ENCODE measurements around the gene MRPL18.

The MRPL18 gene

GRCh38 chr6:159760602-159761057 lies 29.6 kb upstream of the MRPL18 start:
- ATAC-seq (replicated peaks) (no peak), DNase-seq (no peak)
- H3K4me1 Mint-ChIP-seq (ENCODE audit: low read depth in 2 of 2) = peaks cover 23 to 27% of the 10 kb centered on the region in 2 donors
- H3K27me3 Mint-ChIP-seq = no peaks in the 10 kb centered on the region
- peak overlapping the region; percentile 94 to 97 for H3K27ac Mint-ChIP-seq
- H3K36me3 Mint-ChIP-seq (ENCODE audit: insufficient read depth) = peaks cover 60% of the 10 kb centered on the region
- peak overlapping the region; percentile 91 to 96 for H3K4me3 Mint-ChIP-seq
- H3K9me3 Mint-ChIP-seq = no peaks in the 10 kb centered on the region

- H3K4me1 Mint-ChIP-seq (ENCODE audit: low read depth in 2 of 2) = peaks cover 23 to 27% of the 10 kb centered on the region in 2 donors
- peak in 1 of 3 experiments; percentile 10 for DNase-seq
- peak overlapping the region; percentile 91 to 96 for H3K4me3 Mint-ChIP-seq
- peaks cover 56% of the 10 kb centered on the region for H3K36me3 Mint-ChIP-seq (ENCODE audit: insufficient read depth)
- H3K9me3 Mint-ChIP-seq = no peaks in the 10 kb centered on the region
- peak overlapping the region; percentile 94 to 97 for H3K27ac Mint-ChIP-seq
- H3K27me3 Mint-ChIP-seq = no peaks in the 10 kb centered on the region
- ATAC-seq (replicated peaks) = no peak
Observed at GRCh38 chr6:159761129-159761872, 29.0 kb upstream of the MRPL18 start.

GRCh38 chr6:159761873-159762680 lies 28.2 kb upstream of the MRPL18 start, which contains the start of gene ACAT2:
TSS of gene ACAT2 (plus strand) at chr6:159762045. CDS start at chr6:159762088, 43 bp downstream.
- H3K27me3 Mint-ChIP-seq = no peaks in the 10 kb centered on the region
- peak; percentile 86 for ATAC-seq (replicated peaks)
- H3K27ac Mint-ChIP-seq = peak within 1 kb of the TSS; percentile 94 to 97
- peaks cover 23 to 27% of the 10 kb centered on the region in 2 donors for H3K4me1 Mint-ChIP-seq (ENCODE audit: low read depth in 2 of 2)
- H3K36me3 Mint-ChIP-seq (ENCODE audit: insufficient read depth) = peaks cover 52% of the 10 kb centered on the region
- no peaks in the 10 kb centered on the region for H3K9me3 Mint-ChIP-seq
- peak within 1 kb of the TSS; percentile 91 to 96 for H3K4me3 Mint-ChIP-seq
- peak; percentile 83 to 86 (median 85) for DNase-seq

- peak overlapping the region; percentile 94 to 97 for H3K27ac Mint-ChIP-seq
- DNase-seq (peak; percentile 41 to 43 (median 42)), ATAC-seq (replicated peaks) (peak; percentile 42)
Observed at GRCh38 chr6:159762681-159763293, 27.5 kb upstream of the MRPL18 start.

GRCh38 chr6:159766906-159767305 lies 23.4 kb upstream of the MRPL18 start:
- Mint-ChIP-seq H3K27me3 (no peaks in the 10 kb centered on the region), H3K9me3 (no peaks in the 10 kb centered on the region), H3K36me3 (ENCODE audit: insufficient read depth) (peaks cover 51% of the 10 kb centered on the region), H3K27ac (peak overlapping the region; percentile 49 to 74), H3K4me1 (ENCODE audit: low read depth in 2 of 2) (peaks cover 7 to 12% of the 10 kb centered on the region in 2 donors), H3K4me3 (no peak overlapping the region)
- ATAC-seq (replicated peaks) (no peak), DNase-seq (no peak)

More at GRCh38 chr6:159762681-159763293, 27.5 kb upstream of the MRPL18 start:
- Mint-ChIP-seq H3K4me3 (peak overlapping the region; percentile 91 to 96), H3K9me3 (no peaks in the 10 kb centered on the region), H3K4me1 (ENCODE audit: low read depth in 2 of 2) (peaks cover 23 to 27% of the 10 kb centered on the region in 2 donors), H3K36me3 (ENCODE audit: insufficient read depth) (peaks cover 49% of the 10 kb centered on the region), H3K27me3 (no peaks in the 10 kb centered on the region)

GRCh38 chr6:159769470-159769869 lies 20.8 kb upstream of the MRPL18 start:
- no peaks in the 10 kb centered on the region for H3K4me1 Mint-ChIP-seq (ENCODE audit: low read depth in 2 of 2)
- H3K9me3 Mint-ChIP-seq = no peaks in the 10 kb centered on the region
- no peak for ATAC-seq (replicated peaks)
- peaks cover 38% of the 10 kb centered on the region for H3K36me3 Mint-ChIP-seq (ENCODE audit: insufficient read depth)
- no peaks in the 10 kb centered on the region for H3K27me3 Mint-ChIP-seq
- H3K27ac Mint-ChIP-seq = no peak overlapping the region
- no peak for DNase-seq
- H3K4me3 Mint-ChIP-seq = no peak overlapping the region

- H3K36me3 Mint-ChIP-seq (ENCODE audit: insufficient read depth) = peaks cover 41% of the 10 kb centered on the region
- H3K4me1 Mint-ChIP-seq (ENCODE audit: low read depth in 2 of 2) = no peaks in the 10 kb centered on the region
- ATAC-seq (replicated peaks) = no peak
- no peaks in the 10 kb centered on the region for H3K9me3 Mint-ChIP-seq
- no peak overlapping the region for H3K4me3 Mint-ChIP-seq
- no peak overlapping the region for H3K27ac Mint-ChIP-seq
- no peaks in the 10 kb centered on the region for H3K27me3 Mint-ChIP-seq
- no peak for DNase-seq
Observed at GRCh38 chr6:159772196-159772595, 18.1 kb upstream of the MRPL18 start.

GRCh38 chr6:159777240-159777904 lies 12.9 kb upstream of the MRPL18 start:
- peaks cover 68% of the 10 kb centered on the region for H3K36me3 Mint-ChIP-seq (ENCODE audit: insufficient read depth)
- ATAC-seq (replicated peaks) = no peak

GRCh38 chr6:159778131-159778530 lies 12.1 kb upstream of the MRPL18 start:
- Mint-ChIP-seq H3K4me1 (ENCODE audit: low read depth in 2 of 2) (peaks cover 9 to 20% of the 10 kb centered on the region in 2 donors), H3K27ac (peak overlapping the region; percentile 37 to 79), H3K27me3 (no peaks in the 10 kb centered on the region), H3K36me3 (ENCODE audit: insufficient read depth) (peaks cover 75% of the 10 kb centered on the region), H3K4me3 (no peak overlapping the region), H3K9me3 (no peaks in the 10 kb centered on the region)
- ATAC-seq (replicated peaks) (no peak), DNase-seq (no peak)

More at GRCh38 chr6:159777240-159777904, 12.9 kb upstream of the MRPL18 start:
- H3K4me3 Mint-ChIP-seq = no peak overlapping the region
- H3K4me1 Mint-ChIP-seq (ENCODE audit: low read depth in 2 of 2) = peaks cover 4 to 13% of the 10 kb centered on the region in 2 donors
- no peaks in the 10 kb centered on the region for H3K27me3 Mint-ChIP-seq
- H3K9me3 Mint-ChIP-seq = no peaks in the 10 kb centered on the region
- no peak for DNase-seq
- peak overlapping the region in 1 of 2 donors; percentile 79 for H3K27ac Mint-ChIP-seq

- no peaks in the 10 kb centered on the region for H3K9me3 Mint-ChIP-seq
- peaks cover 9 to 20% of the 10 kb centered on the region in 2 donors for H3K4me1 Mint-ChIP-seq (ENCODE audit: low read depth in 2 of 2)
- ATAC-seq (replicated peaks) (no peak), DNase-seq (no peak)
- peak overlapping the region; percentile 37 to 79 for H3K27ac Mint-ChIP-seq
- H3K4me3 Mint-ChIP-seq = no peak overlapping the region
- peaks cover 80% of the 10 kb centered on the region for H3K36me3 Mint-ChIP-seq (ENCODE audit: insufficient read depth)
- no peaks in the 10 kb centered on the region for H3K27me3 Mint-ChIP-seq
Observed at GRCh38 chr6:159778542-159779103, 11.6 kb upstream of the MRPL18 start.

- no peaks in the 10 kb centered on the region for H3K27me3 Mint-ChIP-seq
- peak overlapping the region; percentile 92 to 95 for H3K27ac Mint-ChIP-seq
- H3K4me3 Mint-ChIP-seq = peak overlapping the region; percentile 95 to 100
- peaks cover 91% of the 10 kb centered on the region for H3K36me3 Mint-ChIP-seq (ENCODE audit: insufficient read depth)
- no peaks in the 10 kb centered on the region for H3K9me3 Mint-ChIP-seq
- ATAC-seq (replicated peaks) = no peak
- peak in 2 of 3 experiments; percentile 2 to 19 for DNase-seq
- H3K4me1 Mint-ChIP-seq (ENCODE audit: low read depth in 2 of 2) = peaks cover 30 to 46% of the 10 kb centered on the region in 2 donors
Observed at GRCh38 chr6:159788276-159788675, 2.0 kb upstream of the MRPL18 start.

- H3K27me3 Mint-ChIP-seq = no peaks in the 10 kb centered on the region
- H3K9me3 Mint-ChIP-seq = no peaks in the 10 kb centered on the region
- peak overlapping the region; percentile 95 to 100 for H3K4me3 Mint-ChIP-seq
- peak overlapping the region; percentile 92 to 95 for H3K27ac Mint-ChIP-seq
- ATAC-seq (replicated peaks) (no peak), DNase-seq (peak; percentile 2 to 7 (median 2))
- H3K4me1 Mint-ChIP-seq (ENCODE audit: low read depth in 2 of 2) = peaks cover 30 to 47% of the 10 kb centered on the region in 2 donors
- peaks cover 91% of the 10 kb centered on the region for H3K36me3 Mint-ChIP-seq (ENCODE audit: insufficient read depth)
Observed at GRCh38 chr6:159788753-159789376, 1.4 kb upstream of the MRPL18 start.
